PC-9 (cell line): Measurements from ENCODE around the gene CPT1C. TPM values are rescaled to one million over a fixed set of nuclear protein-coding genes. Genes with fewer than 3 reads are reported as not detected.

Experiments used
- BruUV-seq: library from RNA; stranded (reverse); fragments of 400-500 nt; replicated peaks from 2 replicates; lab custom pipeline; 2021; lab: Mats Ljungman, UMichigan
- CTCF ChIA-PET: fragments of 300-600 bp; sonication (Branson Sonifier 250); formaldehyde crosslinking; loops from one replicate; lab custom pipeline; 2022; ENCODE audit warnings: antibody characterized with exemption; lab: Charles Lee
- POLR2A ChIA-PET: fragments of 300-600 bp; sonication (Branson Sonifier 250); formaldehyde crosslinking; loops from one replicate; lab custom pipeline; 2022; ENCODE audit warnings: antibody characterized with exemption; ENCODE audit not compliant: unreplicated experiment; lab: Charles Lee
- DNase-seq, 2 experiments: peaks; one replicate each; pipeline versions ENCODE4 v3.0.0 to v3.0.0-alpha.2; 2015 to 2022; ENCODE audit warnings: mixed read lengths in 1 of 2
- H2AFZ ChIP-seq: fragments of 200-600 bp; sonication (generic); 2 replicates; pipeline ENCODE4 v1.8.1; 2017; ENCODE audit warnings: antibody characterized with exemption
- H3F3A ChIP-seq: fragments of 200-600 bp; sonication (generic); 2 replicates; pipeline ENCODE4 v1.8.1; 2017; ENCODE audit warnings: antibody characterized with exemption, mild to moderate bottlenecking, low read depth; ENCODE audit not compliant: insufficient read depth
- H3K27ac ChIP-seq: fragments of 200-600 bp; sonication (generic); 2 replicates; pipeline ENCODE4 v1.6.1; 2016; ENCODE audit warnings: mixed run types
- H3K27me3 ChIP-seq: fragments of 200-600 bp; sonication (generic); 2 replicates; pipeline ENCODE4 v1.6.1; 2016; ENCODE audit warnings: low read depth, mixed run types; ENCODE audit not compliant: insufficient read depth
- H3K36me3 ChIP-seq: fragments of 200-600 bp; sonication (generic); 2 replicates; pipeline ENCODE4 v1.6.1; 2016; ENCODE audit warnings: low read depth, mixed run types
- H3K4me1 ChIP-seq: fragments of 200-600 bp; sonication (generic); replicated peaks from 2 replicates; pipeline ENCODE4 v1.6.1; 2016; ENCODE audit warnings: mixed run types; ENCODE audit not compliant: insufficient read depth
- H3K4me2 ChIP-seq: fragments of 200-600 bp; sonication (generic); 2 replicates; pipeline ENCODE4 v1.6.1; 2017; ENCODE audit warnings: mixed run types
- H3K4me3 ChIP-seq: fragments of 200-600 bp; sonication (generic); 2 replicates; pipeline ENCODE4 v1.6.1; 2016; ENCODE audit warnings: mixed run types
- H3K79me2 ChIP-seq: fragments of 200-600 bp; sonication (generic); 2 replicates; pipeline ENCODE4 v1.6.1; 2017; ENCODE audit warnings: low read depth, mixed run types
- H3K9me2 ChIP-seq: fragments of 200-600 bp; sonication (generic); 2 replicates; pipeline ENCODE4 v1.8.1; 2017; ENCODE audit warnings: mild to moderate bottlenecking; ENCODE audit not compliant: insufficient read depth
- H3K9me3 ChIP-seq: fragments of 200-600 bp; sonication (generic); 2 replicates; pipeline ENCODE4 v1.8.1; 2016; ENCODE audit warnings: low read depth; ENCODE audit not compliant: insufficient read depth
- H4K20me1 ChIP-seq: fragments of 200-600 bp; sonication (generic); 2 replicates; pipeline ENCODE4 v1.8.1; 2017; ENCODE audit not compliant: insufficient read depth
- CTCF ChIP-seq: fragments of 200-600 bp; sonication (generic); conservative IDR thresholded peaks from 2 replicates; pipeline ENCODE4 v1.6.1; 2017; ENCODE audit warnings: mixed run types, antibody characterized with exemption, mild to moderate bottlenecking, moderate library complexity
- EZH2 ChIP-seq: fragments of 200-600 bp; sonication (generic); IDR thresholded peaks from 2 replicates; pipeline ENCODE4 v1.8.0; 2017; ENCODE audit warnings: antibody characterized with exemption, low read depth
- intact Hi-C: fragments of 100-400 bp; cut with micrococcal nuclease; formaldehyde crosslinking; loops from one replicate; pipeline ENCODE4 v1.10.0; 2022; ENCODE audit not compliant: unreplicated experiment
- total RNA-seq: library from RNA; stranded (reverse); gene quantifications from 2 replicates; pipeline ENCODE4 v1.2.3, GENCODE V29; 2021

Gene CPT1C
- total RNA-seq, 1 experiment from 2014 or later = 1.7 TPM

- intact Hi-C loops = loop anchor here (1.0 to 2.0 kb wide), 2 partner anchors 22 to 72 kb away; partner anchors contain the start of gene SCAF1
- ChIA-PET POLR2A (interaction anchor here (0.5 to 1.9 kb wide), 10 partner anchors 11 to 567 kb away, joined by 3 to 25 read pairs (median 7); partner anchors contain the start of genes AP2A1, RRAS and SCAF1), CTCF (interaction anchor here (0.5 to 0.7 kb wide), 2 partner anchors 24 to 119 kb away, joined by 6 to 13 read pairs; no protein-coding TSS in a partner anchor)
- Histone ChIP-seq H4K20me1 (peaks cover 30% of the 10 kb centered on the region), H3K36me3 (peaks cover 14% of the 10 kb centered on the region), H3K79me2 (peaks cover 44% of the 10 kb centered on the region), H3F3A (peaks cover 54% of the 10 kb centered on the region), H3K27me3 (no peaks in the 10 kb centered on the region), H3K27ac (peak overlapping the region; percentile 67), H3K4me3 (peak overlapping the region; percentile 95), H2AFZ (peak overlapping the region; percentile 90; the same call in 1 of the 2 replicates), H3K9me2 (no peaks in the 10 kb centered on the region), H3K4me1 (peaks cover 21% of the 10 kb centered on the region), H3K9me3 (no peaks in the 10 kb centered on the region), H3K4me2 (peak overlapping the region; percentile 99)
- TF ChIP-seq CTCF = no peak
- no peak for TF ChIP-seq EZH2
- DNase-seq = peak; percentile 94
- BruUV-seq = no TSS peak
Measured at GRCh38 chr19:49664171-49665035, 26.5 kb upstream of the CPT1C start.

GRCh38 chr19:49665036-49665350, 25.9 kb upstream of the CPT1C start:
- H3K27ac ChIP-seq = peak overlapping the region; percentile 67

More at GRCh38 chr19:49665036-49665350, 25.9 kb upstream of the CPT1C start:
- Histone ChIP-seq H3K27me3 (no peaks in the 10 kb centered on the region), H3K4me1 (peaks cover 21% of the 10 kb centered on the region), H3K9me3 (no peaks in the 10 kb centered on the region), H3K4me3 (peak overlapping the region; percentile 95), H3K79me2 (peaks cover 44% of the 10 kb centered on the region), H4K20me1 (peaks cover 26% of the 10 kb centered on the region), H2AFZ (peak overlapping the region; percentile 90), H3K36me3 (peaks cover 14% of the 10 kb centered on the region), H3K4me2 (peak overlapping the region; percentile 99), H3K9me2 (no peaks in the 10 kb centered on the region), H3F3A (peaks cover 48% of the 10 kb centered on the region)
- ChIA-PET CTCF (interaction anchor here (0.7 kb wide), 1 partner anchor 24 kb away, joined by 13 read pairs; no protein-coding TSS in a partner anchor), POLR2A (interaction anchor here (0.5 to 1.9 kb wide), 5 partner anchors 11 to 567 kb away, joined by 3 to 25 read pairs (median 14); partner anchors contain the start of genes AP2A1, RRAS and SCAF1)
- TF ChIP-seq EZH2 = no peak
- TF ChIP-seq CTCF = no peak
- intact Hi-C loops = loop anchor here (2.0 kb wide), 1 partner anchor 72 kb away; no protein-coding TSS in a partner anchor
- DNase-seq = no peak
- no TSS peak for BruUV-seq
